Skin epidermis (tissue), 12 donors: ENCODE data around the gene TRRAP.

Experiments
- H3K27ac ChIP-seq, 21 experiments: fragments of 200-600 bp; sonication (generic) in 11 of 21; one replicate each; pipeline ENCODE4 v1.5.0; 2020; ENCODE audit warnings: mild to moderate bottlenecking in 3 of 21, inconsistent platforms in 2 of 21, moderate library complexity in 2 of 21
- H3K4me3 ChIP-seq, 7 experiments: fragments of 200-600 bp; sonication (generic) in 2 of 7; one replicate each; pipeline ENCODE4 v1.5.0; 2020; ENCODE audit warnings: inconsistent platforms in 2 of 7, mild to moderate bottlenecking in 2 of 7, moderate library complexity in 1 of 7

The TRRAP gene

DNA sequence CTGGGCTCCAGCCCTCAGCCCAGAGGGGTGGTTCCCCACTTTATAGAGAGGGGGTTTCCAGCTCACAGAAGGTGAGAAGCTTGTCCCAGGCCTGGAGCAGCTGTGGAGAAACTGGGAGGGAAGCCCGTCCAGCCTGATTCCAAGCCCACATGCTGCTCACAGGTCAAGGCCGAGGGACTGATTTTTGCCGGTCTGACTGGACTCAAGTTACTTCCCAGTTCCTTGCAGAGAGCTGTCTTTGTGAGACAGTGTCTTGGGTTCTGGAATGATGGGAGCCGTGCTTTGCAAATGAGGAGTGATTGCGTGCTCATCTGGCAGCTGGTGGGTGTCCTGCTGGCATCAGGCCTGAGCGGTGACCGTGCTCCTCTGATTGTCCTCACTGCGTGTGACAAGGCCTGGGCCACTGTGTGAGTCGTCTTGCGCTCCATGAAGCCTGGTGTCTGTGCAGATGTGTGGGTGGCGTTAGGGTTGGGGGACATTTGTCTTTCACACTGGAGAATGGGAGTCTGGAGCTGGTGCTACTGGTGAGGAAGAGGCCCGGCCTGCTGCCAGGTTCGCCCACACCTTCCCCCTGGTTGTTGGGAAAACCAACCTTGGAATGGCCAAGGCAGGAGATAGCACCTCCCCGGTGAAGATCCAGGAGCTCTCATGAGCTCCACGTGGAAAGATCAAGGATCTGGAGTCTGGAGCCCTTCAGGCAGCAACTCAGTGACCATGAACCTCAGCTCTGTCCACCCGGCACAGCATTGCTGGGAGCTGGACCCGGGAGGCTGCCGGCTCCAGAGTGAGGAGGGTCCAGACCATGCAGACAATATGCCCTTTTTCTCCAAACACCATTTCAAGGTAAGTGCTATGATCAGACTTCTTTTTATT lies 136.0 kb downstream of the TRRAP start:
- Histone ChIP-seq H3K4me3 (no peak overlapping the region), H3K27ac (no peak overlapping the region)

DNA sequence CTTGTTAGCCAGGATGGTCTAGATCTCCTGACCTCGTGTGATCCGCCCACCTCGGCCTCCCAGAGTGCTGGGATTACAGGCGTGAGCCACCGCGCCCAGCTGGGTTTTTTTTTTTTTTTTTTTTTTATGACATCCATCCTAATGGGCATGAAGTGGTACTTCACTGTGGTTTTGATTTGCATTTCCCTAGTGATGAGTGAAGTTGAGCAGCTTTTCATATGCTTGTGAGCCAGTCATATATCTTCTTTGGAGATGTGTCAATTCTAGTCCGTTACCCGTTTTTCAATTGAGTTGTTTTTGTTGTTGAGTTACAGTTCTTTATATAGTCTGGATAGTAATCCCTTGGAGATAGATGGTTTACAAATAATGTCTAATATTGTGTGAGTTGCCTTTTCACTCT lies 137.9 kb downstream of the TRRAP start:
- Histone ChIP-seq H3K27ac (no peak overlapping the region), H3K4me3 (no peak overlapping the region)

DNA sequence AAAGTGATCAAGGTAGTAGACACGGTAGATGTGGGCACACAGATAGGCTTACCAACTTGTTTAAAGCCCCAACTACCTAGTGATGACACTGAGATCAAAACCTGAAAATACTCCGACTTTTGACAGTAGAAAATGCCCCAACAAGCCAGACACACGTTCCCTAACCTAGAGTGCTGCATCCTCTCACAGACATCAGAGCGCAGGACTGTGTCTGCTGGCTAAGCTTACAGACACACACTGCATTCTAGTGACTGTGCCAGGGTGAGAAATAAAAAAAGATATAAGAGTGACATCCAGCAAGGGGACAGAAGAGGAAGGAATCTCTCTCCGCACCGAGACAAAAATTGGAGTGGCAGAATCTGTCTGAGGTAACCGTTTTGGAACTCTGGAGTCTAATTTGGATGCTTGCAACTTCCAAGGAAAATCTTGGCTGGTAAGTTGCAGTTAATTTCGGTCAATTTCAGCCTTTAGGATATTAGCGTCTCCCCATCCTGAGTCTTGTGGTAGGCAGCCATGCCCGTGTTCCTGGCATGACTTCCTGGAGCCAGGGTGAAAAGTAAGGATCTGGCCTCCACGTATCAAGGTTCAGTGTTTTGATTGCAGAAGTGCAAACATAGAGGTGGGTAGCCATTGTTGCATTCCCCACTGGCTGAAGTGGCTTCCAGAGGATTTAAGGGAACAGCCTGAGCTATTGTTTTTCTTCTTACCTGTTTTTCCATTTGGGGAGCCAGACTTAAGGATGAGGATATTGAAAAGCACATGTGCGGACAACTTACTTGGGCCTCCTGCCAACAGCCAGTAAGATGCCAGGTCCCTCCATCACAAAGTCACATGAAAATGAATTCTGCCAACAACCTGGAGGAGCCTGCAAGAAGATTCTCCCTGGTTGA lies 141.4 kb downstream of the TRRAP start:
- Histone ChIP-seq H3K27ac (peak overlapping the region in 1 of 21 experiments; percentile 23), H3K4me3 (no peak overlapping the region)

DNA sequence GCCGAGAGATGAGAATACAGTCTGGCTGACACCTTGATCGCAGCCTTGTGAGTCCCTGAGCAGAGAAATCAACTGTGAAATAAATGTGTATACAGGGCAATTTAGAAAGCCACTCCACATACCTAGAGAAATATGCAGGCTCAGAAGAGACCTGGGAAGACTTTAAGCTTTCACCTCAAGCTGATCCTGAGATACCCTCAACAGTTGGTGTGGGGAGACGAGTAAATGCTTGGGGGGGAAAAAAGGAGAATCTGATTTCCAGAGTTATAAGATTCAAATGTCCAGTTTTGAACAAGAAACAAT lies 142.0 kb downstream of the TRRAP start:
- Histone ChIP-seq H3K4me3 (no peak overlapping the region), H3K27ac (no peak overlapping the region)

DNA sequence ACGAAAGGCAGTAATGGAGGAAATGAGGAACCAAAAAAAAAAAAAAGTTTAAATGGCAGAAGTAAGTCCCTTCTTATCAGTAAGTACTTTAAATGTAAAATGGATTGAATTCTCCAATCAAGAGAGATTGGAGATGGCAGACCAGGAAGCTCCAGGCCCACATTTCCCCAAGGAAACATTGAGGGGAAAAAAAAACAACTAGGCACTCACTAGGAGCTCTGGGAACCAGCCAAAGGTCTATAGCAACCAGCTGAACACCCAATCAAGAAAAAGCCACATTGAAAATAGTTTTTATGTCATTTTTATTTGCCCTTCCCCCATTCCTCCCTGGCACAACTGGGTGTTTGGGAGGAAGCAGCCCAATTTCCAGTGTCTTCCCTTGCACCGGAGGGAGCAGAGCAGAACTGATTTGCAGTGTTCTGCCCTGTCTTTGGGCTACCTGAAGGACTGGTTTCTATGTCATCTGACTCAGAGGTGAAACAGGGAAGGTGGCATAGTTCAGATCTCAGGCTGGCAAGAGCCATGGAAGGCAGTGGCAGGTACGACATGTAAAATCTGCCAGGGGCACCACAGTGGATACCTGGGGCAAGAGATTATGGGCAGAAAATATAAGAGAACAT lies 143.7 kb downstream of the TRRAP start:
- no peak overlapping the region for H3K4me3 ChIP-seq
- H3K27ac ChIP-seq: peak overlapping the region in 6 of 21 experiments; percentile 23 to 50 (median 40)

DNA sequence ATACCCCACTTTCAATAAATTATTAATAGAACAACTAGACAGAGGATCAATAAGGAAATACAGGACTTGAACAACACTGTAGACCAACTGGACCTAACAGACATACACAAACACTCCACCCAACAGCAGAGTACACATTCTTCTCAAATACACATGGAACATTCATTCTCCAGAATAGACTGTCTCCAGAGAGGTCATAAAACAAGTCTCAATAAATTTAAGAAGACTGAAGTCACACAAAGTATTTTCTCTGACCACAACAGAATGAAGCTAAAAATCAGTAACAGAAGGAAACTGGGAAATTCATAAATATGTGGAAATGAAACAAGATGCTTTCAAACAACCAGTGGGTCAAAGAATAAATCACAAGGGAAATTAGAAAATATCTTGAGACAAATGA lies 145.7 kb downstream of the TRRAP start:
- Histone ChIP-seq H3K4me3 (no peak overlapping the region), H3K27ac (peak overlapping the region in 6 of 21 experiments; percentile 8 to 49 (median 34))

DNA sequence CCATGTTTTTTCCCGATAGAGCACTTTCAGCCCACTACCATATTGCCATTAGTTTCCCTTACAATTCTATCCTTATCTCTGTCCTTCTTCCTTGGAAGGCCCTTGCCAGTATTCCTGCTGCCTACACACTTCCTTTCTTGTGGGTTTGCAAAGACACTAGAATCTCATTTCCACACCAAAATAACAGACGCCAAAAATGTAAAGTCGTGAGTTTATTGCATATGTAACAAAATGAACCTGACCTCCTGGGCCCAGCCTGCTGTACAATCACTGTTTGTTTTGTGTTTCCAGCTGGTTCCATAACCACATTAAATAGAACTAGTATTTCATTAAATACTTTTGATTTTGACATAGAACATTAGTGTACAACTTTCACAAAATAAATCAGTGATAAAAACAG lies 148.9 kb downstream of the TRRAP start:
- Histone ChIP-seq H3K27ac (no peak overlapping the region), H3K4me3 (no peak overlapping the region)

DNA sequence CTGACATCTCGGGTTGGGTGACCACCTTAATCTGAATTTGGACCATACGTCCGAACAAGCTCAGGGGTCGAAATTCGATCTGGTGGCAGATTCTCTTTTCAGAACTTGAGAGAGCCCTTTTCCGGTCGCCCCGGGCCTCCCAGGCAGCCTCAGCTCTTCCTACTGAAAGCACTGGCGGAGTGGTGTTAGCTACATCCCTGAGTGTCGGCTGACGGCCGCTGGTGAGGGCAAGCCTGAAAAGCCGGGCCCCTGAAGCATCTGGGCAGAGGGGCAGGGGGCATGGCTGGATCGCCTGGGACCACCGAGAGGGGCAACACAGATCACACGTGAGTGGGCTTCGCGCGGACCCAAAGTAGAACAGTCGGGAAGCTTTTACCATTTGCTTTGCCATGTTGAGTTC lies 149.5 kb downstream of the TRRAP start:
- Histone ChIP-seq H3K4me3 (no peak overlapping the region), H3K27ac (peak overlapping the region in 2 of 21 experiments; percentile 47 to 81)

DNA sequence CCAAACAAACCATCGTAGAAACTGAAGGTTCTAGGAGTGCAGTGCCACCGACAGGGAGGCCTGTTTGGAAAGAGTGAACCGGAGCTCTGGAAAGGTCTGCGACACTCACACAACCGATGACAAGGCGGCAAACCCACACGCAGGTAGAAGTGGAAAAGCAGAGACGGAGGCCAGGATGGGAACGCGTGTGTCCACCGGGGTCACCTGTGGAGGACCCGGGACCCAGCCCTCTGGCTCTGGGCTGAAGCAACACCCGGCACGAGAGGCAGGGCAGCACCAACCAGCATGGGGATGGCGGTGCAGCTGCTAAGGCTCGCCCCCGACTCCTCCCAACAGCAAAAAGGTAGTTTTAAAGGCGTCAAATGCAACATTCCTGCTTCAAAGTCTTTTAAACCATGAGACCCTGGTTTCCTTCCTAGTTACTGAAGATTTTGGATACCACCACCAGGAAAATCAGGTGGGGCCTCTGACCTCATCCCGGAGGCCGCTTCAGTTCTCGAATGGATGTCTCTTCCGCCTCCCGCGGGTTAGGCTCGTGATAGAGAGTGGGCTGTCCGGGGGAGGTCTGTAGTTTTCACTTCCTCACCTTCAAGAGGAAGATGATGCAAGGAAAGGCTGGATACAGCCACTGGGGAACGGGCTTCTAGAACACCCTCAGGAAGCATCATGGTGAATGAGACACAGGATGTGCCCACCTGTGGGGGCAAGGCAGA lies 150.1 kb downstream of the TRRAP start:
- Histone ChIP-seq H3K27ac (peak overlapping the region in 3 of 21 experiments; percentile 13 to 81 (median 47)), H3K4me3 (no peak overlapping the region)

DNA sequence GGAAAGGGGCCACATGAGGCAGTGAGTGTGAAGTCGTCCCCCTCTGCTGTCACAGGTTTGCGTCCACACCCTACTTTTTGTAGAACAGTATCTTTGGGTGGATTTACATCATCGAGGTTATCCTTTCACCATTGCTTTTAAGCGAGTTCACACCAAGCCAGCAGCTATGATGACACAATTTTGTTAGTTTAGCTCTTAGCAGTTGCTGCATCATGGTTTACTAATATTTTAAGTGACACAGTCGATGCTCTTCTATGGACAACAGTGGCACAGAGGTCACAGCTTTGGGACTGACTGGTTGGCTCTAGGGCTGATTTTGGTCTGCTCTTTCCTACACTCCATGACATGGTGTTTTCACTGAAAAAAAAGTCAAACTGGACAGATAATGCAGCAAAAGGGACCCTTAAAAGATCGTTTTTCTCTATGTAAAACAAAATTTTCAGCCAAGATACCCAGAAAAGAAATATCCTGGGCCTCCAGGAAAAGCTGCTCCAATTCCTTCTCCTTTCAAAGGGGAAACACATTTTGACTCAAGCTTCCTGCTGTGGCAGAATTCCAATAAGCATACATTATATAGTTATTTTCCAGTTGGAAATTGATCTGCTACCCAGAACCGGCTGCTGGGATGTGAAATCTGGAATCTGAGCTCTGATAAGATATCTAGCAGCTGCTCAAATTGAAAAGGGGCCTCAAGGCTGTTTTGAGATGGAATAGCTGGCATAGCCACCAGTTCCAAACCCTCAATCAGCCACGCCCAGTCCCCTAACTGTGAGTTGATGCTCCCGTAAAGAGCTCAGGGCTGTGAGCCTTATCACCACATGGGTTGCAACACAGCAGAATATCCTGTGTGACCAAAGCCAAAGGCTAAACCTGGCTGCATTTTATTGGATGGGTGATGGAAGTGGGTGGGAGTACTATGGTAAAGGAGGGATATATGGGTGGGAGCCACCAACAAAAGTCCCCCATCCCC lies 151.4 kb downstream of the TRRAP start:
- Histone ChIP-seq H3K27ac (peak overlapping the region in 12 of 21 experiments; percentile 21 to 83 (median 58)), H3K4me3 (no peak overlapping the region)

DNA sequence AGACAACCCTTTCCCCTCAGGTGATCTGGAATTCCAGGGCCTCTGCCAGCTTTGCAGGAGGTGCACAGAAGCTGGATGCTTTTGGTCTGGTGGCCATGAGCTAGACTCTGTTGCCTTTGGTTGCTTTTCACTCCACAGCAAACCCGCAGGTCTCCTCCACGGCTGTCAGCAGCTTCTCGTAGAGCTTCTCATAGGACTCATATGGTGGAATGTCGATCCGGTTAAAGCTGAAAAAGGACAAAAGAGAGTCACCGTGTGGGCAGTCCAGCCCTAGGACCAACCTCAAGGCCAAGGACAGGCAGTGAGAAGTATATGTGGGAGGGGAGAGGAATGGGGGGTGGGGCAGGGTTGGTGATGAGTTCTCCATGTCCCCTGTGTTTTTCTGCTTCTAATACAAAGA lies 152.1 kb downstream of the TRRAP start:
- H3K27ac ChIP-seq: peak overlapping the region in 12 of 21 experiments; percentile 22 to 83 (median 58)

DNA sequence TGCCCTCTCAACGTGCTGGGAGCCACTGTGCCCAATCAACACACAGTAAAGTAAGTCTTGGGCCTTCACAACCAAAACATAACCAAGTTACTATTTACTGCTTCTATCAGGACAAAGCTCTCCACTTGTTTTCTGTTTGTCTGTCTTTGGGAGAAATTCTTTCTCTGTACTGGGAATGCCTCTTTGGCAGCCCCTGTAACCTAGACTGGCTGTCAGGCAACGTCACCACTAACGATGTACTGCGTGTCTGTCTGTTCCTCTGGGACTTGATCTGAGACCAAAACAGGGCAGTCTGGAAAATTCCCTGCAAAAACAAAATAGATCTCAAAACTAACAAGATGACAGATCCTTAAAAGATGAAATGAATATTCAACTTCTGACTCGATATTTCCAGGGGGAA lies 152.6 kb downstream of the TRRAP start:
- Histone ChIP-seq H3K27ac (peak overlapping the region in 11 of 21 experiments; percentile 23 to 83 (median 61)), H3K4me3 (no peak overlapping the region)

More for the DNA sequence above, 152.1 kb downstream of the TRRAP start:
- H3K4me3 ChIP-seq: no peak overlapping the region

DNA sequence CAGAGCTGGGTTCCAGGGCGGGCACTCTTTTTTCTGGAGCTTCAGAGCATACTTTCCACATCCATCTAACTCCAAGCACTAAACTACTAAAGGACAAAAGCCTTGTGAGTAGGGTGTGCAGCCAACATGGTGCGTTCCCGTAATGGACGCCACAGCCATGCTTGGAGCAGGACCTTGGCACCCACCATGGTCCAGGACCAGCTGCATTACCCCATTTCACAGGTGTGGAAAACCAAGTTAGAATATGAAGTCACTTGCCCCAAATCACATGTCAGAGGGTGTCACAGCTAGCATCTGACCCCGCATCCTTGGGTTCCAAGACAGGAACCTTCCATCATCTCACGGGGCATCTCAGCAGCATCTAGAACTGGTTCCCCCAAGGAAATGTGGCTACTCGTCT lies 153.2 kb downstream of the TRRAP start:
- Histone ChIP-seq H3K4me3 (no peak overlapping the region), H3K27ac (peak overlapping the region in 10 of 21 experiments; percentile 1 to 83 (median 50))

DNA sequence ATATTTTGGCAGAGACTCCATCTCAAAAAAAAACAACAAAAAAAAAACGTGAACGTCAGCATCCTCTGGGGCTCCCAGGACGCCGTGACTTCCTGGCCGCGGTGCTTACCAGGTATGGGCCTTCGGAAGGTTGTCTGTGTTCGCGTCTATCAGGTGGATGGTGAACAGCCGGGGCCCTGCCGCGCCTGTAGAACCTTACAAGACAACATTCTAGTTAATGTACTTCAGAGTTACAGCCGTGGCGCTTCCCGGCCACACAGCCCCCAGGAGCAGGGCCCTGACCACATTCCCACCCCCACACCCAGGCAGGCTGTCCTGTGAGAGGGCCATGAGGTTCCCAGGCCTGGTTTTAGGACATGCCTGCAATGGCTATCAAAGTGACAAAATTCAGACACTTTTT lies 154.6 kb downstream of the TRRAP start:
- Histone ChIP-seq H3K4me3 (no peak overlapping the region), H3K27ac (peak overlapping the region in 3 of 21 experiments; percentile 45 to 67 (median 53))

DNA sequence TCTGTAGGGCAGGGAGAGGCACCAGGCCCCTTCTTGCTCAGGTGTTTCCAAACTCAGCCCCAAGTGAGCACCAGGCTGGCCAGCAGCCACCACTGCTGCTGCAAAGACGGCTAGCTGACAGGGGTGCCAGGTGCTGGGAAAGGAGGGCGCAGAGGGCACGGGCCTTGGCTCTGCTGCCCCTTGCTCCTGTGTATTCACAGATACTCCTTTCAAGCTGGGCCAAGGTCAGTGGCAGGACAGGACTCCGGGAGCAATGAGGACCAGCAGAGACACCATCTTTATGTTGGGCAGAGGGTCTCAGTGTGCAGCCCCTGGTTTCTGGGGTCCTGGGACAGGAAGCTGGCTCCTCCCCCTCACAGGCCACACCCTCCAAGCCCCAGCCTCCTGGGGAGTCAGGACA lies 155.4 kb downstream of the TRRAP start:
- peak overlapping the region in 4 of 21 experiments; percentile 45 to 67 (median 51) for H3K27ac ChIP-seq
- H3K4me3 ChIP-seq: no peak overlapping the region

DNA sequence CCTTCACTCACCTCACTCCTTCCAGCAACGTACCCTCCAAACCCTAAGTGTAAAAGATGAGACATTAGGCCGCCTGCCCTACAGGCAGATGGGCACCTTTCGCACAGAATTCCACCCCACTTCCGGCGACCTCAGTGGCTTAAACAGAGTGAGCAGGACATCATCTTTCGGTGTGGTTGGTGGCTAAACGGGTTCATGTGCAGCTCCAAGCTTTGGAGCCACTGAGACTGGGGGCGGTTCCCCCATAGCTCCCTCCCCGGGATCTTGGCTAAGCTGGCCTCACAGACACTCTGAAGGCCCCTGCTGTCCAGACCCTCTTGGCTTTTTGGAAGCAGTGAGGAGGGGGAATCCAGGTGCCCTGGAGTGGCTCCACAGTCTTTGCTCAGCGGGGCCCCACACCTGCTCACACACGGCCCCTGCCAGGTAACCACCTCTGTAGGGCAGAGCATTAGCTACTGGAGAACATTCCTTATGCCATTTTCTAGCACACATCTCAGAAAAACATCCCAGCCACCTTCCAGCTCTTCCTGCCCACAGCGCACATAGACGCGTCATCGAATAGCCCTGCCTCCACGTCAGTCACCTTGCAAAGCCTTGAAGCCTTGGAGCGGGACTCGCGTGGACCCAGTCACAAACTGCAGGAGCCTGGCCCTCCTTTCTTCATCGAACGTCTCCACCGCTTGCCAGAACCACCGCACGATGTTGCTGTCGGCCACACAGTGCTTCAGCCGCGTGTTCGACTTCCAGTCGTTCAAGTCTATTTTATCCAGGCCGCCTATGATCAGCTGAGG lies 156.8 kb downstream of the TRRAP start:
- Histone ChIP-seq H3K27ac (peak overlapping the region in 2 of 21 experiments; percentile 39 to 57), H3K4me3 (no peak overlapping the region)

DNA sequence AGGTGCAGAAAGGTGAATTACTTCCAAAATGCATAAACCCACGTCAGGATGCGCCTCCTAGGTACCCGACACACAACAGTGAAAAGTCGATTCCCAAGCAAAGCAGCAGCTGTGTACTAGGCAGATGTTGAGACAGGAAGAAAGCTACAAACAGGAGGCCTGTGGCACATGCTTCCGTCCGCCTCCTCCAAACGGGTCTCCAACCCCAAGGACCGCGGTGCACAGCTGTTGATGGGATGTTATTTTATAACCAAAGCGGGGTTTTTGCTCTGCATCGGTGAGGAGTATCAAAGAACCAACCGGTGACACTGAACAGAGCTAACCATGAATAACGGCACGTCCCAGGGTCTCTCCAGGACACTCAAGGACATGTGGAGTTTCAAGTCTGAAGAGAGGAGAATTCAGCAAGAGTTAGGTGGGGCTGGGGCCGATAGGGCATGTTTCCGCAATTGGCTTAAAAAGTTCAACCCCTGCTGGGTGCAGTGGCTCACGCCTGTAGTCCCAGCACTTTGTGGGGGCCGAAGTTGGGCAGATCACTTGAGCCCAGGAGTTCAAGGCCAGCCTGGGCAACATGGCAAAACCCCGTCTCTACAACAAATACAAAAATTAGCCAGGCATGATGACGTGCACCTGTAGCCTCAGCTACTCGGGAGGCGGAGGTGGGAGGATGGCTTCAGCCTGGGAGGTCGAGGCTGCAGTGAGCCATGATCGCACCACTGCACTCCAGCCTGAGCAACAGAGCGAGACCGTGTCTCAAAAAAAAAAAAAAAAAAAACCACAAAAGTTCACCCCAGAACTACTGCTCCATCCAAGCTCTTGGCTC lies 157.6 kb downstream of the TRRAP start:
- Histone ChIP-seq H3K27ac (peak overlapping the region in 1 of 21 experiments; percentile 41), H3K4me3 (no peak overlapping the region)
